PFSK-1 (cell line): Measurements from ENCODE around the gene MLLT11.

Experiments used
- POLR2AphosphoS5 ChIP-seq: IDR thresholded peaks from 2 replicates; pipeline ENCODE4 v1.6.1; 2012; ENCODE audit warnings: low read depth, mild to moderate bottlenecking, control low read depth, low read length, moderate library complexity
- TF ChIP-seq, protein P1 (sequence below), 2 experiments: IDR thresholded peaks; 2 replicates each; pipeline versions ENCODE4 v1.6.1 to v1.8.0; 2011 to 2012; ENCODE audit warnings: low read depth in 2 of 2, low read length in 2 of 2, control low read depth in 1 of 2, inconsistent platforms in 1 of 2, mild to moderate bottlenecking in 1 of 2, moderate library complexity in 1 of 2; ENCODE audit not compliant: insufficient read depth in 1 of 2

DNA sequence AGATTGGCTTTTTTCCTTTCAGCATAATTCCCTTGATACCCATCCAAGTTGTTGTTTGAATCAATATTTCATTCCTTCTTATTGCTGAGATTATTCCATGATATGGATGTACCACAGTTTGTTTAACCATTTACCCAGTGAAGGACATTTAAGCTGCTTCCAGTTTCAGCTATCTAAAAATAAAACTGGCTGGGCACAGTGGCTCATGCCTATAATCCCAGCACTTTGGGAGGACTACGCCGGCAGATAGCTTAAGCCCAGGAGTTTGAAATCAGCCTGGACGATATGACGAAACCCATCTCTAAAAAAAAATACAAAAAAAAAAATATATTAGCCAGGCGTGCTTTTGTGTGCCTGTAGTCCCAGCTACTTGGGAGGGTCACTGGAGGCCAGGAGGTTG lies 53.7 kb downstream of the MLLT11 start:
- TF ChIP-seq, protein P1, sequence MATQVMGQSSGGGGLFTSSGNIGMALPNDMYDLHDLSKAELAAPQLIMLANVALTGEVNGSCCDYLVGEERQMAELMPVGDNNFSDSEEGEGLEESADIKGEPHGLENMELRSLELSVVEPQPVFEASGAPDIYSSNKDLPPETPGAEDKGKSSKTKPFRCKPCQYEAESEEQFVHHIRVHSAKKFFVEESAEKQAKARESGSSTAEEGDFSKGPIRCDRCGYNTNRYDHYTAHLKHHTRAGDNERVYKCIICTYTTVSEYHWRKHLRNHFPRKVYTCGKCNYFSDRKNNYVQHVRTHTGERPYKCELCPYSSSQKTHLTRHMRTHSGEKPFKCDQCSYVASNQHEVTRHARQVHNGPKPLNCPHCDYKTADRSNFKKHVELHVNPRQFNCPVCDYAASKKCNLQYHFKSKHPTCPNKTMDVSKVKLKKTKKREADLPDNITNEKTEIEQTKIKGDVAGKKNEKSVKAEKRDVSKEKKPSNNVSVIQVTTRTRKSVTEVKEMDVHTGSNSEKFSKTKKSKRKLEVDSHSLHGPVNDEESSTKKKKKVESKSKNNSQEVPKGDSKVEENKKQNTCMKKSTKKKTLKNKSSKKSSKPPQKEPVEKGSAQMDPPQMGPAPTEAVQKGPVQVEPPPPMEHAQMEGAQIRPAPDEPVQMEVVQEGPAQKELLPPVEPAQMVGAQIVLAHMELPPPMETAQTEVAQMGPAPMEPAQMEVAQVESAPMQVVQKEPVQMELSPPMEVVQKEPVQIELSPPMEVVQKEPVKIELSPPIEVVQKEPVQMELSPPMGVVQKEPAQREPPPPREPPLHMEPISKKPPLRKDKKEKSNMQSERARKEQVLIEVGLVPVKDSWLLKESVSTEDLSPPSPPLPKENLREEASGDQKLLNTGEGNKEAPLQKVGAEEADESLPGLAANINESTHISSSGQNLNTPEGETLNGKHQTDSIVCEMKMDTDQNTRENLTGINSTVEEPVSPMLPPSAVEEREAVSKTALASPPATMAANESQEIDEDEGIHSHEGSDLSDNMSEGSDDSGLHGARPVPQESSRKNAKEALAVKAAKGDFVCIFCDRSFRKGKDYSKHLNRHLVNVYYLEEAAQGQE (IDR thresholded peaks at IDR 0.05; ENCODE audit: insufficient read depth in 1 of 2, low read depth in 2 of 2, low read length in 2 of 2): no peak
- TF ChIP-seq POLR2AphosphoS5: no peak
